Esophagus muscularis mucosa (tissue), 3 donors: ENCODE measurements around the gene TCAIM.

Experiments
- POLR2A ChIP-seq: fragments of 450-650 bp; IDR thresholded peaks from one replicate; pipeline ENCODE4 v1.6.1; 2017; ENCODE audit warnings: antibody characterized with exemption, moderate library complexity, mild to moderate bottlenecking, low read depth
- TF ChIP-seq, protein P1 (sequence below), 3 experiments: fragments of 200-600 bp in 2 of 3; fragments of 450-650 bp in 1 of 3; sonication (generic) in 2 of 3; IDR thresholded peaks; one replicate each; pipeline ENCODE4 v1.5.1; 2017 to 2019; ENCODE audit warnings: antibody characterized with exemption in 3 of 3, mild to moderate bottlenecking in 2 of 3, moderate library complexity in 1 of 3

DNA sequence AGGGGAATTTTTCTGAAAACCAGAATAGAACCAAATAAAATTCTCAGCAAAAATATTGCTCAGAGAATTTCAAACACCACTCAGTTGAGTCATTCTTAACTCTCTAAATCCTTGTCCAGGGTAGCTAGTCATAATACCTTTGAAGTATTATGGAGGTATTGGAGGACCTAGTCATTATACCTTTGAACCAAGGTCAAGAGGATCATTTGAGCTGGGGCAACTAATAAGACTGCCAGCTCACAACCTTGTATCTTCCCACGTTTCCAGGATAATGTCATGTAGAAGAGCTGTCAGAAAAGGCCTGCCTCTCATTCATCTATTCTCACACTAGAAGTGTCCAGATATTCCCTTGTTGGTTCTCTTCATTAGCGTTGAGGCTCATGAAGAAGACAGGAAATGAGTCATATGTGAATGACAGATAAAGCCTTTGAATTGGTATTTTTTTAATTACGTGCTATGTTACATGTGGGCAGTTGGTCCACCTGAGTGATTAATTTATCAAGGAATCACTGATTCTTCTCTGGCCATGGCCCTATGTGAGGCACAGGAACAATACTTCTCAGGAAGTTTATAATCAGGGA is 48.6 kb upstream of the TCAIM start:
- TF ChIP-seq POLR2A = no peak
- TF ChIP-seq, protein P1, sequence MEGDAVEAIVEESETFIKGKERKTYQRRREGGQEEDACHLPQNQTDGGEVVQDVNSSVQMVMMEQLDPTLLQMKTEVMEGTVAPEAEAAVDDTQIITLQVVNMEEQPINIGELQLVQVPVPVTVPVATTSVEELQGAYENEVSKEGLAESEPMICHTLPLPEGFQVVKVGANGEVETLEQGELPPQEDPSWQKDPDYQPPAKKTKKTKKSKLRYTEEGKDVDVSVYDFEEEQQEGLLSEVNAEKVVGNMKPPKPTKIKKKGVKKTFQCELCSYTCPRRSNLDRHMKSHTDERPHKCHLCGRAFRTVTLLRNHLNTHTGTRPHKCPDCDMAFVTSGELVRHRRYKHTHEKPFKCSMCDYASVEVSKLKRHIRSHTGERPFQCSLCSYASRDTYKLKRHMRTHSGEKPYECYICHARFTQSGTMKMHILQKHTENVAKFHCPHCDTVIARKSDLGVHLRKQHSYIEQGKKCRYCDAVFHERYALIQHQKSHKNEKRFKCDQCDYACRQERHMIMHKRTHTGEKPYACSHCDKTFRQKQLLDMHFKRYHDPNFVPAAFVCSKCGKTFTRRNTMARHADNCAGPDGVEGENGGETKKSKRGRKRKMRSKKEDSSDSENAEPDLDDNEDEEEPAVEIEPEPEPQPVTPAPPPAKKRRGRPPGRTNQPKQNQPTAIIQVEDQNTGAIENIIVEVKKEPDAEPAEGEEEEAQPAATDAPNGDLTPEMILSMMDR (IDR thresholded peaks at IDR 0.05) = no peak
